IPS-18a (cell line): ENCODE results near the gene PHF14.
"Not testable (repeated sequence)": the region's sequence is repeated elsewhere in the genome, so short reads cannot be mapped to it uniquely, and the experiment has no call there.

Source experiments
- H3K27ac ChIP-seq: one replicate; pipeline ENCODE4 v1.5.1; 2013; ENCODE audit warnings: low read length
- H3K27me3 ChIP-seq: one replicate; pipeline ENCODE4 v1.6.1; 2013; ENCODE audit warnings: mild to moderate bottlenecking, low read length; ENCODE audit not compliant: control insufficient read depth, insufficient read depth
- H3K36me3 ChIP-seq: one replicate; pipeline ENCODE4 v1.6.1; 2013; ENCODE audit warnings: low read depth, low read length; ENCODE audit not compliant: control insufficient read depth
- H3K4me1 ChIP-seq: one replicate; pipeline ENCODE4 v1.6.1; 2013; ENCODE audit warnings: low read depth, low read length; ENCODE audit not compliant: control insufficient read depth
- H3K4me3 ChIP-seq: one replicate; pipeline ENCODE4 v1.5.1; 2013; ENCODE audit warnings: low read length
- H3K9ac ChIP-seq: one replicate; pipeline ENCODE4 v1.6.1; 2013; ENCODE audit warnings: mild to moderate bottlenecking, low read length, moderate library complexity
- H3K9me3 ChIP-seq: one replicate; pipeline ENCODE4 v1.6.1; 2013; ENCODE audit warnings: low read depth, low read length; ENCODE audit not compliant: control insufficient read depth

The PHF14 gene

GRCh38 chr7:10973061-10973941, at the start of gene PHF14:
Gene PHF14, plus strand, starts transcription at chr7:10973872. Its CDS starts 452 bp downstream, at chr7:10974324.
- Histone ChIP-seq H3K9ac (peak within 1 kb of the TSS; percentile 73), H3K27ac (peak within 1 kb of the TSS; percentile 80), H3K27me3 (no peaks in the 10 kb centered on the region), H3K9me3 (no peaks in the 10 kb centered on the region), H3K36me3 (no peaks in the 10 kb centered on the region), H3K4me3 (peak within 1 kb of the TSS; percentile 69), H3K4me1 (peaks cover 25% of the 10 kb centered on the region)

GRCh38 chr7:10924370-10924769, 49.3 kb upstream of the PHF14 start:
- Histone ChIP-seq H3K27me3 (no peaks in the 10 kb centered on the region), H3K36me3 (no peaks in the 10 kb centered on the region), H3K4me1 (no peaks in the 10 kb centered on the region), H3K9me3 (no peaks in the 10 kb centered on the region), H3K4me3 (no peak overlapping the region), H3K9ac (no peak overlapping the region), H3K27ac (no peak overlapping the region)

- H3K4me3 ChIP-seq, H3K9ac ChIP-seq, H3K27ac ChIP-seq, H3K27me3 ChIP-seq, H3K9me3 ChIP-seq, H3K4me1 ChIP-seq: not testable (repeated sequence)
- peaks cover 14% of the 10 kb centered on the region for H3K36me3 ChIP-seq
These were observed 45.5 kb upstream of the PHF14 start for GRCh38 chr7:10928203-10928602.

DNA sequence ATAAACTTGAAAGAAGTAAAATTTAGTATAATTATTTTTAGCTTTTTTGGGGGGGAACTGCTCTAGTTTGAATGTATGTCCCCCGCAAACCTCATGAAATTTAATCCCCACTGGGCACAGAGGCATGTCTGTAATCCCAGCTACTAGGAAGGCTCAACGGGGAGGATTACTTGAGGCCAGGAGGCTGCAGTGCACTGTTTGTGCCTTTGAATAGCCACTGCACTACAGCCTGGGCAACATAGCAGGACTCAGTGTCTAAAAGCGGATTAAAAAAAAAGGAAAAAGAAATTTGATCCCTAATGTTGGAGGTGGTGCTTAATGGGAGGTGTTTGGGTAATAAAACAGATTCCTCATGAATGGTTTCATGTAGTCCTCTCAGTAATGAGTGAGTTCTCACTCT, 43.1 kb upstream of the PHF14 start:
- Histone ChIP-seq H3K4me1 (peaks cover 8% of the 10 kb centered on the region), H3K27me3 (no peaks in the 10 kb centered on the region), H3K4me3 (no peak overlapping the region), H3K27ac (no peak overlapping the region), H3K9me3 (no peaks in the 10 kb centered on the region), H3K36me3 (peaks cover 29% of the 10 kb centered on the region), H3K9ac (no peak overlapping the region)

- Histone ChIP-seq H3K27ac (no peak overlapping the region), H3K36me3 (peaks cover 35% of the 10 kb centered on the region)
These were observed 42.5 kb upstream of the PHF14 start for GRCh38 chr7:10931161-10931560.

GRCh38 chr7:10934292-10934691, 39.4 kb upstream of the PHF14 start:
- peaks cover 57% of the 10 kb centered on the region for H3K36me3 ChIP-seq
- H3K9ac ChIP-seq: no peak overlapping the region
- H3K27me3 ChIP-seq: no peaks in the 10 kb centered on the region
- peaks cover 16% of the 10 kb centered on the region for H3K4me1 ChIP-seq
- no peak overlapping the region for H3K4me3 ChIP-seq
- H3K9me3 ChIP-seq: no peaks in the 10 kb centered on the region
- no peak overlapping the region for H3K27ac ChIP-seq

More at GRCh38 chr7:10931161-10931560, 42.5 kb upstream of the PHF14 start:
- Histone ChIP-seq H3K4me1 (peaks cover 8% of the 10 kb centered on the region), H3K27me3 (no peaks in the 10 kb centered on the region), H3K9ac (no peak overlapping the region), H3K9me3 (no peaks in the 10 kb centered on the region), H3K4me3 (no peak overlapping the region)

DNA sequence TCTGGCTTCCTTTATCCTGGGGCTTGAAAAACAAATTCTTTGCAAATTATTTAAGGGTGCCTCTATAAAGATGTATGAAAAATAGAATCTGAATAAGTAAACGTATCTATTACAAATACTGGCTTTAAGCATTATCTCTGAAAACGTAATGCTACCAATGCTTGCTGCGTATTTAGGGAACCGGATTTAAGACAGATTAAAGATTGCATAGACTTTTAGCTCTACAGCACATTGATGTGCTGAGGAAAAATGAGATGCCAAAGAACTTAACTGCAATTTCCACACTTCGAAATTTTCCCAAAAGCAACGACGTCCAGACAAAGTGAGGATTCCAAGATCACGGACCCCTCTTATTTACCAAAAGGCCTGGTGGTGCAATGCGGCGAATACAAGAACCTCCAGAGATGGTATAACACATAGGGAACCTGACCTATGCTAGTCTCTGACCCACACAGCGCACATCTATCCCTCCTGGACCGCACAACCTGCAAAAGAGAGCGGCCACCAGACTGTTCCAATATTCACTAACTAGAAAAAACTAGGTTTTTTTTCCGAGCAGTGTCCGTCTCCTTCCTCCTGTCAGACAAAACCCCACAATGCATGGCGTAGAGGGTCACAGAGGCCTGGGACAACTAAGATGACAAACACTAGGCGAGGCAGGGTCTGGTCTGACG, 34.3 kb upstream of the PHF14 start:
- H3K4me1 ChIP-seq: peaks cover 12% of the 10 kb centered on the region
- H3K27ac ChIP-seq: peak overlapping the region; percentile 100
- H3K9ac ChIP-seq: peak overlapping the region; percentile 95
- H3K9me3 ChIP-seq: no peaks in the 10 kb centered on the region
- H3K36me3 ChIP-seq: peaks cover 34% of the 10 kb centered on the region
- H3K27me3 ChIP-seq: no peaks in the 10 kb centered on the region
- H3K4me3 ChIP-seq: peak overlapping the region; percentile 100

GRCh38 chr7:10939911-10940703, 33.6 kb upstream of the PHF14 start:
- peak overlapping the region; percentile 95 for H3K9ac ChIP-seq

GRCh38 chr7:10940704-10941355, 32.8 kb upstream of the PHF14 start:
- peaks cover 25% of the 10 kb centered on the region for H3K36me3 ChIP-seq
- peak overlapping the region; percentile 95 for H3K9ac ChIP-seq
- H3K27ac ChIP-seq: peak overlapping the region; percentile 55
- peak overlapping the region; percentile 100 for H3K4me3 ChIP-seq
- H3K9me3 ChIP-seq: no peaks in the 10 kb centered on the region
- peaks cover 12% of the 10 kb centered on the region for H3K4me1 ChIP-seq
- no peaks in the 10 kb centered on the region for H3K27me3 ChIP-seq

More at GRCh38 chr7:10939911-10940703, 33.6 kb upstream of the PHF14 start:
- H3K4me3 ChIP-seq: peak overlapping the region; percentile 100
- peaks cover 12% of the 10 kb centered on the region for H3K4me1 ChIP-seq
- H3K36me3 ChIP-seq: peaks cover 32% of the 10 kb centered on the region
- no peaks in the 10 kb centered on the region for H3K9me3 ChIP-seq
- peak overlapping the region; percentile 100 for H3K27ac ChIP-seq
- H3K27me3 ChIP-seq: no peaks in the 10 kb centered on the region

DNA sequence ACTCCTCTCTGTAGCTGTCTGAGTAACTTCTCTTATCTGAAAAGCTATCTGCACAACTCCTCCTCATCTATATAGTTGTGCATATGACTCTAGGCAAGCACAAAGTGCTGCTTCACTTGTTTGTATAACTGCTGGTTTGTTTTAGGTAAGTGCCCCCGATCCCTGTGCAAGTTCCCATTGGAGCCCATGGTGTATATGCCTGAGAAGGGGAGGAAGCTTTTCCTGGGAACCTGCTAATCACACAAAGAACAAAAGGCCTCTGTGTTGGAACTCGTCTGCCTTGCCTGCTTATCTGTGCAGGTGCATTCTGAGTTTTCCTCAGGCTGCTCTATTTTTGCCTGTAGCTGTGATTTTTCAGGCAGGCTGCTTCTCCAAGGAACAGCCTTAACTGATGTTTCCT, 23.2 kb upstream of the PHF14 start:
- peaks cover 7% of the 10 kb centered on the region for H3K9me3 ChIP-seq
- no peak overlapping the region for H3K4me3 ChIP-seq
- H3K36me3 ChIP-seq: no peaks in the 10 kb centered on the region
- no peak overlapping the region for H3K9ac ChIP-seq
- H3K27me3 ChIP-seq: no peaks in the 10 kb centered on the region
- H3K27ac ChIP-seq: no peak overlapping the region
- no peaks in the 10 kb centered on the region for H3K4me1 ChIP-seq
